Heart right ventricle (tissue), 16 donors: Measurements from ENCODE around the gene ERMARD. TPM values are rescaled to one million over a fixed set of nuclear protein-coding genes. Genes with fewer than 3 reads are reported as not detected.

Source experiments
- ATAC-seq, 8 donors: fragments of 200-7000 bp; cut with Tn5 transposase; one replicate each; pipeline ENCODE4 v1.9.1; 2020; ENCODE audit warnings: mild to moderate bottlenecking in 8 of 8, moderate library complexity in 8 of 8, moderate number of reproducible peaks in 1 of 8
- DNase-seq, 2 donors: peaks; one replicate each; pipeline ENCODE4 v3.0.0-alpha.2; 2020
- H3K27ac ChIP-seq, 10 donors: fragments of 200-600 bp; sonication (generic) in 2 of 10; one replicate each; pipeline versions ENCODE4 v1.5.0 to v1.8.0; 2020 to 2022; ENCODE audit warnings: mild to moderate bottlenecking in 3 of 10
- H3K27me3 ChIP-seq, 7 donors: fragments of 200-600 bp; one replicate each; pipeline ENCODE4 v1.8.0; 2021 to 2022; ENCODE audit warnings: mild to moderate bottlenecking in 2 of 7
- H3K36me3 ChIP-seq, 9 donors: fragments of 200-600 bp; sonication (generic) in 1 of 9; one replicate each; pipeline versions ENCODE4 v1.5.0 to v1.8.0; 2020 to 2022; ENCODE audit warnings: mild to moderate bottlenecking in 2 of 9
- H3K4me1 ChIP-seq, 9 donors: fragments of 200-600 bp; sonication (generic) in 1 of 9; one replicate each; pipeline versions ENCODE4 v1.5.0 to v1.8.0; 2020 to 2022; ENCODE audit warnings: mild to moderate bottlenecking in 4 of 9
- H3K4me3 ChIP-seq, 10 donors: fragments of 200-600 bp; sonication (generic) in 2 of 10; one replicate each; pipeline versions ENCODE4 v1.5.0 to v1.8.0; 2020 to 2022; ENCODE audit warnings: mild to moderate bottlenecking in 7 of 10, moderate library complexity in 2 of 10
- H3K9me3 ChIP-seq, 11 donors: fragments of 200-600 bp in 10 of 11; sonication (generic) in 2 of 11; one replicate each; pipeline versions ENCODE4 v1.5.0 to v1.8.0; 2013 to 2022; ENCODE audit warnings: mild to moderate bottlenecking in 2 of 11, control low read depth in 1 of 11, moderate library complexity in 1 of 11
- WGBS, 2 donors: extraction: QIAGEN DNeasy Blood & Tissue Kit; methylation state at CpG; one replicate each; pipeline ENCODE4 v1.1.7; 2013; ENCODE audit warnings: inconsistent platforms in 1 of 2; 5-methylcytosine and 5-hydroxymethylcytosine counted together
- intact Hi-C, 10 donors: fragments of 100-400 bp; cut with DNase I; formaldehyde crosslinking; loops; one replicate each; pipeline versions ENCODE4 v1.11.1 to v1.14.2; 2022
- polyA plus RNA-seq, 2 donors: library from polyadenylated mRNA; stranded (reverse); fragments of 200-250 nt; gene quantifications; one replicate each; pipeline ENCODE4 v1.2.3, GENCODE V29; 2013
- total RNA-seq, 10 donors: library from RNA; stranded (reverse); fragmentation: NEBNext Ultra II Directional in 3 of 10; extraction: Animal tissue kit (Norgen Biotek cat#: 25700) in 3 of 10; gene quantifications; one replicate each; pipeline versions ENCODE4 v1.2.1 to v1.2.4, GENCODE V29; 2021 to 2023
- TF ChIP-seq, protein P1 (sequence below), 9 donors: fragments of 200-600 bp; sonication (generic) in 2 of 9; IDR thresholded peaks; one replicate each; pipeline versions ENCODE4 v1.5.0 to v1.8.0; 2021 to 2022; ENCODE audit warnings: antibody characterized with exemption in 9 of 9, mild to moderate bottlenecking in 5 of 9, moderate library complexity in 1 of 9
- donor health status: Arrhythmogenic right ventricular cardiomyopathy.
- donor health status: ischemic (EF 13 %, LVEDD 7.1; RV severe dilation, severe dysfunction).
- donor health status: healthy with polysubstance abuse.
- donor health status: DM: no; HTN: yes; CAD: no.
- donor health status: DM: no; HTN: no; CAD: no.
- donor health status: ischemic (EF 25% LVEDD 6.9; RV normal size, moderate dysfunction).
- donor health status: ischemic (EF 25% LVEDD 5.7; RV mildly dilated, moderate dysfunction).
- donor health status: healthy.
- donor health status: DM: yes; HTN: yes; CAD: no.
- donor health status: Ischemic cardiomyopathy.
- donor health status: ischemic (EF 35%, LVEDD 5.7; RV mildly dilated, moderate dysfunction).
- donor health status: nonischemic (EF 11% LVEDD 7.7; RV severe dilation, severe dysfunction).
- donor health status: DM: yes; HTN: yes; CAD: no.
- donor health status: PGD.
- donor health status: ischemic (EF 29% LVEDD 5.4; RV normal size, mild dysfunction).
- donor health status: nonischemic (EF 23%, LVEDD 6.1; RV moderate dilation, normal function).

Gene ERMARD
- total and polyA plus RNA-seq, 12 donors: 7.5 to 38.5 (median 10.0) TPM

DNA sequence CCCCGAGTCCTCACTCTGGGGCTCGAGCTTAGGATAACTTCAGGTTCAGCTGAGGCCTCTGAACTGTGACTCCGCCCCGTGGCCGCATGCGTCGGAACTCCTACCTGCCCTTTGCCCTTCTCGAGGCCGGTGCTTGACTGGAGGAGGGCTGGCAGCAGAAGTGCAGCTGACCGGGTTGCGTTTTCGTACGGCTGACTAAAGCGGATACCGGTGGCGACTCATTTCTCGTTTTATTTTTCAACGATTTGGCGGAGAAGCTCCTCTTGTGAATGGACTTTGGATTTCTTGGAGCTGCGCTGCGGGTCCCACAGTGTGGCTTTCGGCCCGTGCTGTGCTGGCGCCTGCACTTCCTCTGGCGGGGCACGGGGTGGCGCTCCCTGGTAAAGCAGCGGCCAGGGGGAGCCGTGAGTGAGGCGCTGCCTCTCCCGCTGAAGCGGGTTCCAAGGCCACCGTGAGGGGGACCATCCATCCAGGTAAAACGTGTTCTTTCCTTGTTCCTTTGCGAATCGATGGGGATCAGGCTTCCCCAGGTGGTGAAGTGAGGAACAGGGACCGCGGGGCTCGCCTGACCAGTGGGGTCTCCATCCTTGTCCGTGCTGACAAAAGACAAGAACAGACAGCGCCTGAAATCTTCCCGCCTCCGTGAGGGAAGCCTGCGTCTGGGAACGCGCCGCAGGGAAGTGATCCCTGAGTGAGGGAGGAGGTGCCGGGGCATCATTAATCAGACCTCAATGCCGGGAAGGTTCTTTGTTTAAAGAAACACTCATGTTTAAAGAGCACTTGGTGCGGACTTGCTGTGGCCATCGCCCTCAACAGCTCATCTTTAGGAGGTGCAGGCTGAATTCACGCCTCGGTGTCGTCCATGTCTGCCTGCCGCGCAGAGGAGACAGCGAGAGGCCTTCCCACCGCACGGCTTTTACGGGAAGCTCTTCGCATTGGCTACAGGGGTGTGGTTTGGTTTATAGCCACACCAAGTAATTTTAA is 38.8 kb downstream of the ERMARD start:
- ATAC-seq (peak; percentile 93 to 98 (median 96)), DNase-seq (peak; percentile 55 to 70)
- Histone ChIP-seq H3K9me3 (no peaks in the 10 kb centered on the region), H3K4me1 (peaks cover 0 to 16% (median 10%) of the 10 kb centered on the region in 9 donors), H3K4me3 (peak overlapping the region in 9 of 10 donors; percentile 39 to 64 (median 57)), H3K27me3 (peaks cover 0 to 24% (median 4%) of the 10 kb centered on the region in 7 donors), H3K27ac (peak overlapping the region in 6 of 10 donors; percentile 17 to 68 (median 43)), H3K36me3 (no peaks in the 10 kb centered on the region)
- TF ChIP-seq, protein P1, sequence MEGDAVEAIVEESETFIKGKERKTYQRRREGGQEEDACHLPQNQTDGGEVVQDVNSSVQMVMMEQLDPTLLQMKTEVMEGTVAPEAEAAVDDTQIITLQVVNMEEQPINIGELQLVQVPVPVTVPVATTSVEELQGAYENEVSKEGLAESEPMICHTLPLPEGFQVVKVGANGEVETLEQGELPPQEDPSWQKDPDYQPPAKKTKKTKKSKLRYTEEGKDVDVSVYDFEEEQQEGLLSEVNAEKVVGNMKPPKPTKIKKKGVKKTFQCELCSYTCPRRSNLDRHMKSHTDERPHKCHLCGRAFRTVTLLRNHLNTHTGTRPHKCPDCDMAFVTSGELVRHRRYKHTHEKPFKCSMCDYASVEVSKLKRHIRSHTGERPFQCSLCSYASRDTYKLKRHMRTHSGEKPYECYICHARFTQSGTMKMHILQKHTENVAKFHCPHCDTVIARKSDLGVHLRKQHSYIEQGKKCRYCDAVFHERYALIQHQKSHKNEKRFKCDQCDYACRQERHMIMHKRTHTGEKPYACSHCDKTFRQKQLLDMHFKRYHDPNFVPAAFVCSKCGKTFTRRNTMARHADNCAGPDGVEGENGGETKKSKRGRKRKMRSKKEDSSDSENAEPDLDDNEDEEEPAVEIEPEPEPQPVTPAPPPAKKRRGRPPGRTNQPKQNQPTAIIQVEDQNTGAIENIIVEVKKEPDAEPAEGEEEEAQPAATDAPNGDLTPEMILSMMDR (IDR thresholded peaks at IDR 0.05): peak; percentile 90 to 98 (median 96)
- WGBS, 2 donors: 1 to 3% methylated on average over 61 of the region's 61 CpGs
- intact Hi-C loops: loop anchor here in 9 of 10 donors (1.0 to 10.0 kb wide), 7 partner anchors 505 to 745 kb away; partner anchors contain the start of gene DLL1 (in 1 of the 9)

DNA sequence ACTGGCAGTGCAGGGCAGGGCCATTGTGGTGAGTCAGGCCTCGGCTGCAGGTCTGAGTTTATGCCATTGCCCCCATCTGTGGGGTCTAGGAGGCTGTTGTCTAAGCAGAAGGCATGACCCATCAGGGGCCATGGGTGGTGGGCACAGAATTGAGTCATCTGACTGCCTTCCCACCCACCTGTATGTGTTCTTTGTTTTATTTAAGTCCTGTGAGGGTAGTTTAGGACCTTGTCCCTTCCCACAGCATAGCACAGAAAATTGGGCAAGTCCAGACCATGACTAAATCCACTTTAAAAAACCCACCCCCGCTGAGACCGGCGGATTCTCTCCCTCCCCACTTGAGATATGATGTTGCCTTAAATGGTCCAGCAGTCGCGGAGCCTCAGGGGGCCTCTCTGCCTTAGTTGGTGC is 40.3 kb downstream of the ERMARD start:
- no peaks in the 10 kb centered on the region for H3K9me3 ChIP-seq
- H3K4me1 ChIP-seq: peaks cover 0 to 16% (median 10%) of the 10 kb centered on the region in 9 donors
- H3K27me3 ChIP-seq: peaks cover 0 to 24% (median 9%) of the 10 kb centered on the region in 7 donors
- H3K4me3 ChIP-seq: no peak overlapping the region
- ATAC-seq: no peak
- intact Hi-C loops: loop anchor here in 7 of 10 donors (2.0 to 10.0 kb wide), 6 partner anchors 503 to 743 kb away; partner anchors contain the start of gene DLL1 (in 1 of the 7)
- TF ChIP-seq, protein P1 (IDR thresholded peaks at IDR 0.05): no peak
- no peak overlapping the region for H3K27ac ChIP-seq
- DNase-seq: no peak
- 58 to 70% methylated on average over 6 of the region's 6 CpGs for WGBS, 2 donors
- H3K36me3 ChIP-seq: no peaks in the 10 kb centered on the region

DNA sequence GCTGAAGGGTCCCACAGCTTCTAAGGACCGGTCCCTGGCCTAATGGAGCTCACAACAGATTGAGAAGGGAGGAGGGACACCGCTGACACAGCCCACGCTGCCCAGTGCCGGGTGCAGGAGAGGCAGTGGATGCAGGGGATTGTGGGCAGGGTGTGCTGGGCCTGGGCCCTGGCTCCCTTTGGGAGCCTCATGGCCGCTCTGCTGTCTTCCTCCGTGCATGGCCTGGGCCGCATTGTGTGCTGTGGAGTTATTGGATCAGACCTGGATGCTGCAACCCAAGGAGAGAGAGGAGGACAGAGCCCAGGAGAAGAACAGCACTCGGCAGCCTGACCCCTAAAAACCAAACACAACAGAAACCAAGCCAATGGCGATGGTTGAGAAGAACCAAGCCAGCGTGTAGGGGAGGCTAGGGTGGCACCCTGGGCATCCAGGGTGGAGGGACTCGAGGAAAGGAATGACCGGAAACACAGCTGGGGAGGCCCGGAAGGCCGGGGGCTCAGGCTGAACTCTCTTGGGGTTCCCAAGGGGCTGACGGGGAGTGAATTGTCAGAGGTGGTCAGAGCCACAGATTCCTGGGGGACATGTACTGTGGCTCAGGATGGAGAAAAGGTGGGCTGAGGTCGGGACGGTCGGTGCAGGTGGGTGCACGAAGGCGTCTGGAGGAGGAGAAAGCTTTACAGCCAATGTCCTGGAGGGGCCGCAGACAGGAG is 41.0 kb downstream of the ERMARD start:
- TF ChIP-seq, protein P1 (IDR thresholded peaks at IDR 0.05): no peak
- H3K27ac ChIP-seq: no peak overlapping the region
- intact Hi-C loops: loop anchor here in 6 of 10 donors (5.0 to 10.0 kb wide), 5 partner anchors 502 to 742 kb away; partner anchors contain the start of gene DLL1 (in 1 of the 6)
- H3K9me3 ChIP-seq: no peaks in the 10 kb centered on the region
- 90 to 93% methylated on average over 21 of the region's 21 CpGs for WGBS, 2 donors
- no peak overlapping the region for H3K4me3 ChIP-seq
- H3K27me3 ChIP-seq: peaks cover 0 to 26% (median 9%) of the 10 kb centered on the region in 7 donors
- ATAC-seq: no peak
- H3K4me1 ChIP-seq: peaks cover 0 to 16% (median 10%) of the 10 kb centered on the region in 9 donors
- DNase-seq: no peak
- H3K36me3 ChIP-seq: no peaks in the 10 kb centered on the region

DNA sequence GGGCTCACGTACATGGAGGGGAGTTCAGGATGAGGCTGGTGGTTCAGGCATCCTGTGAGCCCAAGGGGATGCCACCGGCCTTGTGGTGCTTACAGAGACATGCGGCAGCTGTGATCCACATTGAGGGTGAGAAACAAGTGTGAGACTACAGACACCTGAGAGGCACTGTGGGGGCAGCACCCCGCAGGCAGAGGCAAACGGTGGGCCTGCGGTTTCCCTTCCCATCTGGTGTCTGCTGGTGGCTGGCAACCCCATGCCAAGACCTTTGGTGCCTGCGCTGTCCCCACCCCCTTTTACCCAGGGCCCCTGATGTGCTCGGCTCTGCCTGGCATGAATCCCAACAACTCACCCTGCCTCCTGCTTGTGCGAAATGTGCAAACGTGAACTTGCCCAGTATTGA is 42.0 kb downstream of the ERMARD start:
- ATAC-seq (no peak), DNase-seq (no peak)
- no peak overlapping the region for H3K27ac ChIP-seq
- intact Hi-C loops: loop anchor here in 6 of 10 donors (5.0 to 10.0 kb wide), 5 partner anchors 501 to 741 kb away; partner anchors contain the start of gene DLL1 (in 1 of the 6)
- no peak overlapping the region for H3K4me3 ChIP-seq
- no peaks in the 10 kb centered on the region for H3K9me3 ChIP-seq
- H3K36me3 ChIP-seq: no peaks in the 10 kb centered on the region
- 82% methylated on average over 10 of the region's 10 CpGs for WGBS, 2 donors
- TF ChIP-seq, protein P1 (IDR thresholded peaks at IDR 0.05): no peak
- H3K4me1 ChIP-seq: peaks cover 0 to 16% (median 10%) of the 10 kb centered on the region in 9 donors
- H3K27me3 ChIP-seq: peaks cover 0 to 26% (median 15%) of the 10 kb centered on the region in 7 donors
